K562 (cell line): Measurements from ENCODE around the gene GPHA2. TPM values are rescaled to one million over a fixed set of nuclear protein-coding genes. Genes with fewer than 3 reads are reported as not detected.

Experiments used
- ARHGAP35 ChIP-seq: fragments of 450-650 bp; IDR thresholded peaks from 2 replicates; pipeline ENCODE4 v1.6.1; 2018; ENCODE audit not compliant: partially characterized antibody
- ARNT ChIP-seq, 2 experiments: fragments of 450-650 bp; IDR thresholded peaks; 2 replicates each; pipeline ENCODE4 v1.6.1; 2016; ENCODE audit warnings: mild to moderate bottlenecking in 1 of 2
- CHD2 ChIP-seq: IDR thresholded peaks from 2 replicates; pipeline ENCODE4 v1.6.1; 2011; ENCODE audit warnings: low read depth, low read length
- IFI16 ChIP-seq: fragments of 250-450 bp; sonication (Bioruptor Pico); IDR thresholded peaks from 2 replicates; pipeline ENCODE4 v2.1.2; 2022; ENCODE audit warnings: mild to moderate bottlenecking, inconsistent platforms
- MED1 ChIP-seq: sonication (generic); formaldehyde crosslinking; IDR thresholded peaks from 2 replicates; pipeline ENCODE4 v1.8.1; 2023; ENCODE audit warnings: missing genetic modification reagents, borderline replicate concordance
- MLX ChIP-seq, 2 experiments: fragments of 450-650 bp in 1 of 2; sonication (generic) in 1 of 2; formaldehyde crosslinking; conservative IDR thresholded peaks; 2 replicates each; pipeline versions ENCODE4 v1.4.0 to v1.8.1; 2020 to 2022; ENCODE audit warnings: mild to moderate bottlenecking in 1 of 2, missing genetic modification reagents in 1 of 2
- MTF1 ChIP-seq: fragments of 250-450 bp; sonication (Bioruptor Pico); IDR thresholded peaks from 2 replicates; pipeline ENCODE4 v1.9.0; 2021; ENCODE audit warnings: moderate library complexity, mild to moderate bottlenecking, inconsistent platforms, borderline replicate concordance
- NCOA2 ChIP-seq, 2 experiments: fragments of 450-650 bp; IDR thresholded peaks; 2 replicates each; pipeline ENCODE4 v1.6.1; 2018; ENCODE audit warnings: mild to moderate bottlenecking in 2 of 2, moderate library complexity in 1 of 2; ENCODE audit not compliant: partially characterized antibody in 2 of 2
- PKNOX1 ChIP-seq: fragments of 450-650 bp; IDR thresholded peaks from 2 replicates; pipeline ENCODE4 v1.6.1; 2016
- PPARD ChIP-seq: fragments of 250-450 bp; sonication (Bioruptor Pico); IDR thresholded peaks from 2 replicates; pipeline ENCODE4 v1.8.0; 2022; ENCODE audit warnings: inconsistent platforms, mild to moderate bottlenecking, moderate library complexity
- RBM22 ChIP-seq: fragments of 200-400 bp; formaldehyde crosslinking; IDR thresholded peaks from 2 replicates; pipeline ENCODE4 v1.6.1; 2018; ENCODE audit warnings: low read length, low read depth; ENCODE audit not compliant: poor library complexity, severe bottlenecking
- RHOXF2B ChIP-seq: fragments of 250-450 bp; sonication (Bioruptor Pico); conservative IDR thresholded peaks from 2 replicates; pipeline ENCODE4 v1.5.1; 2021
- SMARCB1 ChIP-seq: IDR thresholded peaks from 2 replicates; pipeline ENCODE4 v1.6.1; 2011; ENCODE audit warnings: improper control_type of control experiment, low read depth; ENCODE audit not compliant: insufficient read length
- TRIM28 ChIP-seq: fragments of 450-650 bp; IDR thresholded peaks from 2 replicates; pipeline ENCODE4 v1.6.1; 2017
- ZBTB5 ChIP-seq: fragments of 450-650 bp; IDR thresholded peaks from 2 replicates; pipeline ENCODE4 v1.6.1; 2017; ENCODE audit warnings: antibody characterized with exemption
- ZNF165 ChIP-seq: fragments of 250-450 bp; sonication (Bioruptor Pico); IDR thresholded peaks from 2 replicates; pipeline ENCODE4 v1.4.0; 2020; ENCODE audit warnings: borderline replicate concordance
- ZNF589 ChIP-seq: fragments of 200-800 bp; sonication (Bioruptor generic); IDR thresholded peaks from 2 replicates; pipeline ENCODE4 v1.6.1; 2016; ENCODE audit warnings: low read depth, missing genetic modification characterization, missing compliant biosample characterization
- polyA plus RNA-seq, 8 experiments: library from polyadenylated mRNA; depleted of rRNA in 4 of 8; stranded (reverse) in 5 of 8; unstranded in 3 of 8; fragments of >200 nt; fragmentation: Nextera tagmentation in 2 of 8; fragmentation: Illumina TruSeq in 1 of 8; extraction: Ambion mirVana in 2 of 8; extraction: Trizol in 1 of 8; gene quantifications; 2 replicates each; pipeline versions ENCODE4 v1.2.1 to v1.2.3, GENCODE V29; 2011 to 2014; ENCODE audit warnings: inconsistent platforms in 1 of 8, missing spikeins in 1 of 8
- total RNA-seq, 7 experiments: library from RNA; depleted of rRNA in 6 of 7; stranded (reverse); fragments of >200 nt in 6 of 7; fragmentation: Illumina TruSeq in 2 of 7; extraction: Trizol in 2 of 7; gene quantifications; 2 replicates each; pipeline versions ENCODE4 v1.2.1 to v1.2.3, GENCODE V29; 2011 to 2021; ENCODE audit warnings: low replicate concordance in 1 of 7
- TF ChIP-seq, protein P1 (sequence below): sonication (generic); formaldehyde crosslinking; IDR thresholded peaks from 2 replicates; pipeline ENCODE4 v1.8.0; 2022; ENCODE audit warnings: mild to moderate bottlenecking, low read depth, missing genetic modification reagents
- TF ChIP-seq, protein P2 (sequence below): fragments of 250-450 bp; sonication (Bioruptor Pico); IDR thresholded peaks from 2 replicates; pipeline ENCODE4 v1.8.0; 2021; ENCODE audit warnings: moderate library complexity, mild to moderate bottlenecking, inconsistent platforms
- TF ChIP-seq, protein P3 (sequence below): fragments of 250-450 bp; sonication (Bioruptor Pico); IDR thresholded peaks from 2 replicates; pipeline ENCODE4 v1.4.0; 2020; ENCODE audit warnings: mild to moderate bottlenecking, moderate library complexity, borderline replicate concordance

The GPHA2 gene
- total and polyA plus RNA-seq, 9 of the 15 experiments (the other 6 are each of a cell fraction or from before 2014, with no cell fraction given) = 0.17 to 0.22 TPM; not detected in 7

GRCh38 chr11:64885367-64886286 lies 50.1 kb downstream of the GPHA2 start (continued):
- TF ChIP-seq PKNOX1 (peak; percentile 37; the same call in 1 of the 2 replicates), CHD2 (no peak), SMARCB1 (no peak), MLX (CRISPR knock-in tag; conservative IDR thresholded peaks at IDR 0.05) (peak in 1 of 2 experiments; percentile 90; a peak in 1 of 4 replicates), MTF1 (CRISPR knock-in tag) (no peak), RHOXF2B (CRISPR knock-in tag) (no peak), ZNF589 (CRISPR knock-in tag) (peak; percentile 85), ARHGAP35 (no peak), NCOA2 (IDR thresholded peaks at IDR 0.05; ENCODE audit: partially characterized antibody in 2 of 2) (no peak), IFI16 (no peak), TRIM28 (peak; percentile 36; the same call in 1 of the 2 replicates), RBM22 (no peak), MED1 (CRISPR knock-in tag) (no peak), PPARD (no peak), ZBTB5 (no peak), ARNT (IDR thresholded peaks at IDR 0.05) (peak in 1 of 2 experiments; percentile 83; a peak in 2 of 4 replicates), ZNF165 (CRISPR knock-in tag) (no peak)
- TF ChIP-seq, protein P1, sequence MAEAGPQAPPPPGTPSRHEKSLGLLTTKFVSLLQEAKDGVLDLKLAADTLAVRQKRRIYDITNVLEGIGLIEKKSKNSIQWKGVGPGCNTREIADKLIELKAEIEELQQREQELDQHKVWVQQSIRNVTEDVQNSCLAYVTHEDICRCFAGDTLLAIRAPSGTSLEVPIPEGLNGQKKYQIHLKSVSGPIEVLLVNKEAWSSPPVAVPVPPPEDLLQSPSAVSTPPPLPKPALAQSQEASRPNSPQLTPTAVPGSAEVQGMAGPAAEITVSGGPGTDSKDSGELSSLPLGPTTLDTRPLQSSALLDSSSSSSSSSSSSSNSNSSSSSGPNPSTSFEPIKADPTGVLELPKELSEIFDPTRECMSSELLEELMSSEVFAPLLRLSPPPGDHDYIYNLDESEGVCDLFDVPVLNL (CRISPR knock-in tag) = no peak
- TF ChIP-seq, protein P2, sequence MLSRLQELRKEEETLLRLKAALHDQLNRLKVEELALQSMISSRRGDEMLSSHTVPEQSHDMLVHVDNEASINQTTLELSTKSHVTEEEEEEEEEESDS (CRISPR knock-in tag) = no peak
- TF ChIP-seq, protein P3, sequence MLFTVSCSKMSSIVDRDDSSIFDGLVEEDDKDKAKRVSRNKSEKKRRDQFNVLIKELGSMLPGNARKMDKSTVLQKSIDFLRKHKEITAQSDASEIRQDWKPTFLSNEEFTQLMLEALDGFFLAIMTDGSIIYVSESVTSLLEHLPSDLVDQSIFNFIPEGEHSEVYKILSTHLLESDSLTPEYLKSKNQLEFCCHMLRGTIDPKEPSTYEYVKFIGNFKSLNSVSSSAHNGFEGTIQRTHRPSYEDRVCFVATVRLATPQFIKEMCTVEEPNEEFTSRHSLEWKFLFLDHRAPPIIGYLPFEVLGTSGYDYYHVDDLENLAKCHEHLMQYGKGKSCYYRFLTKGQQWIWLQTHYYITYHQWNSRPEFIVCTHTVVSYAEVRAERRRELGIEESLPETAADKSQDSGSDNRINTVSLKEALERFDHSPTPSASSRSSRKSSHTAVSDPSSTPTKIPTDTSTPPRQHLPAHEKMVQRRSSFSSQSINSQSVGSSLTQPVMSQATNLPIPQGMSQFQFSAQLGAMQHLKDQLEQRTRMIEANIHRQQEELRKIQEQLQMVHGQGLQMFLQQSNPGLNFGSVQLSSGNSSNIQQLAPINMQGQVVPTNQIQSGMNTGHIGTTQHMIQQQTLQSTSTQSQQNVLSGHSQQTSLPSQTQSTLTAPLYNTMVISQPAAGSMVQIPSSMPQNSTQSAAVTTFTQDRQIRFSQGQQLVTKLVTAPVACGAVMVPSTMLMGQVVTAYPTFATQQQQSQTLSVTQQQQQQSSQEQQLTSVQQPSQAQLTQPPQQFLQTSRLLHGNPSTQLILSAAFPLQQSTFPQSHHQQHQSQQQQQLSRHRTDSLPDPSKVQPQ (CRISPR knock-in tag) = no peak
